Measurements from ENCODE around the gene SPAG8. TPM values are rescaled to one million over a fixed set of nuclear protein-coding genes. Genes with fewer than 3 reads are reported as not detected.

SPAG8 gene
- total and polyA plus RNA-seq, 5 experiments from 2014 or later = 0.17 to 8.9 (median 2.2) TPM

DNA sequence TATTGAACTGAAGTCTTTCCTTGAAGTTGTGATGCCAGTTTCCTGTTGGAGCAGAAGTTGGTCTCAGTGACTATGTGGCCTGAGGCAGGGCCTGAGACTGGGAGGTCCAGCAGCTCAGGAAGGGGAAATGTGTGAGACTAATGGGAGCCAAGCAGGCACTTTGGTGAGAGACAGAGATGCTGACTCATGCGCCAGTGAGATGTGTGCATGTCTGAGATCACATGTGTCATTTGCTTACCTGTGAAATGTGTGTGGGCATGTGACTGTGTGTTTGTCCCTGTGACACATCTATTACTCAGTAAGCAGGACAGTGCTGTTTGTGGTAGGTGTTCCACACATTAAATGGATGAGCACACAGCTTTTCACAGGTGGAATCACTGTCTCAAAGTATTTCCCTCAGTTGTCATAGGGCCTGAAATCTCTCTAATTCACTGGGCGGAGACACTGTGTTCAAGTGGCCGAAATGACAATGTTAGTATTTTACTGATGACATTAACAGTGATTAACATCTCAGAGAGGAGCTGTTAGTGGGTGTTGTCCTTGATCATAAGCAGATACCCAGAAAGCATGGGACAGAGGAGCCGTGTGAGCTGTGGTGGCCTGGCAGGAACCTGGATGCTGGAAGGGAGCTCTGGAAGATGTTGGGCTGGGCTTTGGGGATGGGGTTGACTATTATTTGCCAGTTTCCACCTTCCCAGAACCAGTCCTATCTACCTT, 13.2 kb downstream of the SPAG8 start:
- H3K9me3 Mint-ChIP-seq = no peaks in the 10 kb centered on the region
- no peaks in the 10 kb centered on the region for H3K27me3 Mint-ChIP-seq
- no peak overlapping the region for H3K4me3 Mint-ChIP-seq
- ATAC-seq = no peak
- peaks cover 0 to 40% (median 4%) of the 10 kb centered on the region in 3 donors for H3K36me3 Mint-ChIP-seq
- peaks cover 0 to 17% (median 6%) of the 10 kb centered on the region in 4 donors for H3K4me1 Mint-ChIP-seq
- H3K27ac Mint-ChIP-seq = peak overlapping the region in 2 of 10 donors; percentile 5 to 8
- no peak for DNase-seq
- POLR2A ChIA-PET = no interaction called here

GRCh38 chr9:35797311-35798109, 14.6 kb downstream of the SPAG8 start:
- Mint-ChIP-seq H3K4me3 (no peak overlapping the region), H3K27me3 (no peaks in the 10 kb centered on the region), H3K36me3 (peaks cover 2 to 31% (median 4%) of the 10 kb centered on the region in 3 donors), H3K9me3 (no peaks in the 10 kb centered on the region), H3K27ac (peak overlapping the region in 3 of 10 donors; percentile 6 to 44 (median 29)), H3K4me1 (peaks cover 0 to 19% (median 6%) of the 10 kb centered on the region in 4 donors)
- no peak for ATAC-seq
- no peak for DNase-seq
- POLR2A ChIA-PET = no interaction called here

GRCh38 chr9:35795695-35796094, 16.4 kb downstream of the SPAG8 start:
- no peak for DNase-seq
- peak overlapping the region in 2 of 10 donors; percentile 12 to 13 for H3K27ac Mint-ChIP-seq
- peaks cover 0 to 20% (median 2%) of the 10 kb centered on the region in 3 donors for H3K36me3 Mint-ChIP-seq

GRCh38 chr9:35793461-35793860, 18.6 kb downstream of the SPAG8 start:
- no peaks in the 10 kb centered on the region for H3K9me3 Mint-ChIP-seq
- no peak overlapping the region for H3K4me3 Mint-ChIP-seq
- DNase-seq = no peak
- peak overlapping the region in 1 of 10 donors; percentile 24 for H3K27ac Mint-ChIP-seq
- peaks cover 0 to 15% (median 5%) of the 10 kb centered on the region in 3 donors for H3K36me3 Mint-ChIP-seq
- no peak for ATAC-seq
- peaks cover 11 to 13% (median 13%) of the 10 kb centered on the region in 4 donors for H3K4me1 Mint-ChIP-seq
- POLR2A ChIA-PET = interaction anchor here (0.7 to 1.0 kb wide), 4 partner anchors 12 to 88 kb away, joined by 3 read pairs; partner anchors contain the start of gene SPAG8
- H3K27me3 Mint-ChIP-seq = peaks cover 0 to 2% (median 0%) of the 10 kb centered on the region in 5 donors

More at GRCh38 chr9:35795695-35796094, 16.4 kb downstream of the SPAG8 start:
- Mint-ChIP-seq H3K9me3 (no peaks in the 10 kb centered on the region), H3K27me3 (no peaks in the 10 kb centered on the region), H3K4me1 (peaks cover 5 to 14% (median 7%) of the 10 kb centered on the region in 4 donors), H3K4me3 (no peak overlapping the region)
- no peak for ATAC-seq
- POLR2A ChIA-PET = no interaction called here

GRCh38 chr9:35792826-35793225, 19.2 kb downstream of the SPAG8 start:
- H3K36me3 Mint-ChIP-seq = peaks cover 0 to 15% (median 5%) of the 10 kb centered on the region in 3 donors
- DNase-seq (no peak), ATAC-seq (no peak)
- POLR2A ChIA-PET = interaction anchor here (0.6 to 1.0 kb wide), 5 partner anchors 11 to 89 kb away, joined by 3 to 8 read pairs (median 3); partner anchors contain the start of gene SPAG8
- no peaks in the 10 kb centered on the region for H3K9me3 Mint-ChIP-seq
- peaks cover 11 to 13% (median 13%) of the 10 kb centered on the region in 4 donors for H3K4me1 Mint-ChIP-seq
- peak overlapping the region in 1 of 10 donors; percentile 29 for H3K27ac Mint-ChIP-seq
- peaks cover 0 to 2% (median 0%) of the 10 kb centered on the region in 5 donors for H3K27me3 Mint-ChIP-seq
- H3K4me3 Mint-ChIP-seq = no peak overlapping the region

DNA sequence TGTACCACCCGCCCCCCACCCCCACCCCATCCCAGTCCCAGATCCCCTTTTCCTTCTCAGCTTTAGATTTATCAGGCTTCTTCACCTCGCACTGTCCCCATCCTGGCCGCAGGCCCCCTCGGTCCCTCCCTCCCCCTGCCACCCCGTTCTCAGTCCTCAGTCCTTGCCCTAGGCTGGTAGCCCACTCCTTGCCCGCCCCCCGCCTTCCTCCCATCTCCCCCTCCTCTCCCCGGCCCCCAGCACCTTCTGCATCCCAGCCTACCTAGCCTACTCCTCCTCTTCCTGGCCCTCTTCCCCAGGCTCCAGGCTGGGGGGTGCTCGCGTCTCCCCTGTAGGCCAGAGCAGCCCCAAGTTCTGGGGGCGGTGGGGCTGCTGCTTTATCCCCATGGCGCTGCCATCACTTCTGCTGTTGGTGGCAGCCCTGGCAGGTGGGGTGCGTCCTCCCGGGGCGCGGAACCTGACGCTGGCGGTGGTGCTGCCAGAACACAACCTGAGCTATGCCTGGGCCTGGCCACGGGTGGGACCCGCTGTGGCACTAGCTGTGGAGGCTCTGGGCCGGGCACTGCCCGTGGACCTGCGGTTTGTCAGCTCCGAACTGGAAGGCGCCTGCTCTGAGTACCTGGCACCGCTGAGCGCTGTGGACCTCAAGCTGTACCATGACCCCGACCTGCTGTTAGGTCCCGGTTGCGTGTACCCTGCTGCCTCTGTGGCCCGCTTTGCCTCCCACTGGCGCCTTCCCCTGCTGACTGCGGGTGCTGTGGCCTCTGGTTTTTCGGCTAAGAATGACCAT, 19.8 kb downstream of the SPAG8 start:
- H3K27ac Mint-ChIP-seq = no peak overlapping the region
- no peak for ATAC-seq
- no peak overlapping the region for H3K4me3 Mint-ChIP-seq
- H3K27me3 Mint-ChIP-seq = peaks cover 0 to 2% (median 0%) of the 10 kb centered on the region in 5 donors
- H3K36me3 Mint-ChIP-seq = peaks cover 0 to 18% (median 5%) of the 10 kb centered on the region in 3 donors
- H3K9me3 Mint-ChIP-seq = no peaks in the 10 kb centered on the region
- POLR2A ChIA-PET = interaction anchor here (0.6 kb wide), 1 partner anchor 11 kb away, joined by 8 read pairs; no protein-coding TSS in a partner anchor
- H3K4me1 Mint-ChIP-seq = peaks cover 11 to 13% (median 13%) of the 10 kb centered on the region in 4 donors
- DNase-seq = no peak

DNA sequence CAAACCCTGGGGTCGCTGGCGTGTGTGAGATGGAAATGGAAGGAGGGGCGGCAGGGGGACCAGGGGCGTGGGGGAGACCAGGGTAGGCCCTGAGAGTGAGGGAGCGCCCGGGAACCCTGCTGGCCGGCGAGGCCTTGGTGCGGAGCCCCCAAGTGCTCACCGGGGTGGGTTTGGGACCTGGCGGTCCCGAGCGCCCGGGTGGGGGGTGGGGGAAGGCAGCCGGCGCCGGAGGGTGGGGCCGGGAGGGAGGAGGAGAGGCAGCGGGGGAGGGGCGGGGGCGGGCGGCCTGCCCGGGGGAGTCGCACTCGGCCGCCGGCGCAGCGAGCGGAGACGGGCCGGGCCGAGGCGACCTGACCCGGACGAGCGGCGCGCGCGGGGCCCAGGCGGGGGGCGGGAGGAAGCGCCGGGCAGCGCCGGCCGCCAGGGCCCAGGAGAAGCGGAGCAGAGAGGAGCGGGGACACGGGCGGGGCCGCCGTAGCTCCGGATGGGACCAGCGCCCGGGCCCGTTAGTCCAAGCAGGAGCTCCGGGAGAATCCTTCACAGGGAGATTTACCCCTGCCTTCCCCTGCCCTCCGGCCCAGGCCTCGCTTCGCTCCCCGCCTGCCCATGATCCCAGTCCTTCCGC, 20.7 kb downstream of the SPAG8 start, which contains the start of gene NPR2:
NPR2 (plus strand) TSS at position 295 of the 625 bp plus-strand sequence. CDS start 818 bp downstream, outside the sequence.
- Mint-ChIP-seq H3K9me3 (no peaks in the 10 kb centered on the region), H3K4me3 (peak within 1 kb of the TSS in 5 of 10 donors; percentile 2 to 41 (median 19)), H3K36me3 (peaks cover 0 to 25% (median 5%) of the 10 kb centered on the region in 3 donors), H3K27ac (peak within 1 kb of the TSS in 4 of 10 donors; percentile 12 to 41 (median 37)), H3K27me3 (peaks cover 0 to 2% (median 0%) of the 10 kb centered on the region in 5 donors), H3K4me1 (peaks cover 10 to 13% (median 12%) of the 10 kb centered on the region in 4 donors)
- POLR2A ChIA-PET = no interaction called here
- DNase-seq (no peak), ATAC-seq (no peak)

DNA sequence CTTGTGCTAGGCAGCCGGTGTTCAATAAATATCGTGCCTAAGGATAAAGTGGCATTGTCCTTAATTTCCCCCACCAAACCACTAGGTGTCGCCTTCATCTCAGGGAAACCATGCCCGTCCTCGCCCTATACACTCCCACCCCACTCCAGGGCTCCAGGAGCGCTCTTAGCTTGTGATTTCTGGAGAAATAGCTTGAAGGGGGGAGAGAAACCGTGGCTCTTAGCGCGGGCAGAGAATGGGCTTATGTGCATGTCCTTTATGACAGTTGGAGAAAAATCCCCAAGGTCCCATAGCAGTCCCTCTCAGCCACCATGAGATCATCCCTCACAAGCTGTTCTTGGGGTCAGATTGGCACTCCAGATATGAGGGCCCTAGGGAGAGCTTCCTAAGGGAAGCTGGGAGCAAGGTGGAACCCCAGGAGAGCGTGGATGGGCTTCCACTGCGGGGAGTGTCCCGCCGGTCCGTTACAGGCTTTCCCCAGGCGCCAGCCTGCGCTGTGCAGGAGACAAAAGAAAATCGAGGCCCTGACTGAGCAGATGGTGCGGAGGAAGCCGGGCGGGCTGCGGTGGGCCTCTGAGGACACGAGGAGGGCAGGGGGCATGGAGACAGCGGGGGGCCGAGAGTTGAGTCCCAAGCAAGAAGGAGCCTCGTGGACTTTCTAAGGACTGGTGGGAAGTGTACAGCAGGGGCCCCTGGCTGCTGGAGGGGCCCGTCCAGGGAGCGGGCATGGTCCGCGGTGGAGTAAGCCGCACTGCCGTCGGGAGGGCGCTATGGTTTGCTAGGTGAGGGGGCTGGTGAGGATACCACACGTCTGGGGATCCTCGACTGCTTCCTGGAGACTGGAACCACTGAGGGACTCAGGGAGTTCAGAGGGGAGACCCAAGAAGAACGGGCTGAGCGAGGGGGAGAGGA, 21.4 kb downstream of the SPAG8 start:
- Mint-ChIP-seq H3K4me1 (peaks cover 10 to 13% (median 11%) of the 10 kb centered on the region in 4 donors), H3K4me3 (peak overlapping the region in 5 of 10 donors; percentile 2 to 41 (median 19)), H3K9me3 (no peaks in the 10 kb centered on the region), H3K27ac (peak overlapping the region in 5 of 10 donors; percentile 12 to 41 (median 36)), H3K27me3 (peaks cover 0 to 2% (median 0%) of the 10 kb centered on the region in 5 donors), H3K36me3 (peaks cover 0 to 32% (median 5%) of the 10 kb centered on the region in 3 donors)
- ATAC-seq = peak; percentile 92 to 96
- DNase-seq = peak; percentile 36 to 81 (median 60)
- POLR2A ChIA-PET = interaction anchor here (0.6 to 1.0 kb wide), 3 partner anchors 21 to 91 kb away, joined by 3 to 4 read pairs (median 3); partner anchors contain the start of gene SPAG8

- no peak overlapping the region for H3K4me3 Mint-ChIP-seq
- POLR2A ChIA-PET = interaction anchor here (0.6 to 1.0 kb wide), 3 partner anchors 22 to 92 kb away, joined by 3 to 4 read pairs (median 3); partner anchors contain the start of gene SPAG8
- peaks cover 0 to 36% (median 5%) of the 10 kb centered on the region in 3 donors for H3K36me3 Mint-ChIP-seq
- peak overlapping the region in 3 of 10 donors; percentile 19 to 41 (median 36) for H3K27ac Mint-ChIP-seq
- ATAC-seq (no peak), DNase-seq (no peak)
- no peaks in the 10 kb centered on the region for H3K9me3 Mint-ChIP-seq
- H3K27me3 Mint-ChIP-seq = peaks cover 0 to 2% (median 0%) of the 10 kb centered on the region in 5 donors
- H3K4me1 Mint-ChIP-seq = peaks cover 10 to 13% (median 11%) of the 10 kb centered on the region in 4 donors
These were observed 22.1 kb downstream of the SPAG8 start for GRCh38 chr9:35790025-35790384.

- POLR2A ChIA-PET = no interaction called here
- no peak for ATAC-seq
- H3K27ac Mint-ChIP-seq = no peak overlapping the region
- no peaks in the 10 kb centered on the region for H3K9me3 Mint-ChIP-seq
- no peak for DNase-seq
- H3K4me1 Mint-ChIP-seq = peaks cover 8 to 13% (median 10%) of the 10 kb centered on the region in 4 donors
- no peak overlapping the region for H3K4me3 Mint-ChIP-seq
- H3K36me3 Mint-ChIP-seq = peaks cover 0 to 36% (median 5%) of the 10 kb centered on the region in 3 donors
- peaks cover 0 to 2% (median 0%) of the 10 kb centered on the region in 5 donors for H3K27me3 Mint-ChIP-seq
These were observed 22.5 kb downstream of the SPAG8 start for GRCh38 chr9:35789541-35789940.

Data from naive thymus-derived CD8-positive, alpha-beta T cell (primary cell).